Breast epithelium (tissue), 3 donors: ENCODE results near the gene QTRT2.

Experiments
- POLR2A ChIP-seq: fragments of 450-650 bp; IDR thresholded peaks from one replicate; pipeline ENCODE4 v1.6.1; 2016; ENCODE audit warnings: antibody characterized with exemption, mild to moderate bottlenecking, moderate library complexity
- POLR2AphosphoS5 ChIP-seq, 3 donors: sonication (generic); formaldehyde crosslinking; IDR thresholded peaks; one replicate each; pipeline ENCODE4 v1.6.1; 2017; ENCODE audit warnings: antibody characterized with exemption in 3 of 3
- TF ChIP-seq, protein P1 (sequence below), 3 donors: fragments of 450-650 bp; IDR thresholded peaks; one replicate each; pipeline ENCODE4 v1.5.1; 2016 to 2017; ENCODE audit warnings: antibody characterized with exemption in 3 of 3, mild to moderate bottlenecking in 3 of 3, moderate library complexity in 3 of 3

- TF ChIP-seq, protein P1, sequence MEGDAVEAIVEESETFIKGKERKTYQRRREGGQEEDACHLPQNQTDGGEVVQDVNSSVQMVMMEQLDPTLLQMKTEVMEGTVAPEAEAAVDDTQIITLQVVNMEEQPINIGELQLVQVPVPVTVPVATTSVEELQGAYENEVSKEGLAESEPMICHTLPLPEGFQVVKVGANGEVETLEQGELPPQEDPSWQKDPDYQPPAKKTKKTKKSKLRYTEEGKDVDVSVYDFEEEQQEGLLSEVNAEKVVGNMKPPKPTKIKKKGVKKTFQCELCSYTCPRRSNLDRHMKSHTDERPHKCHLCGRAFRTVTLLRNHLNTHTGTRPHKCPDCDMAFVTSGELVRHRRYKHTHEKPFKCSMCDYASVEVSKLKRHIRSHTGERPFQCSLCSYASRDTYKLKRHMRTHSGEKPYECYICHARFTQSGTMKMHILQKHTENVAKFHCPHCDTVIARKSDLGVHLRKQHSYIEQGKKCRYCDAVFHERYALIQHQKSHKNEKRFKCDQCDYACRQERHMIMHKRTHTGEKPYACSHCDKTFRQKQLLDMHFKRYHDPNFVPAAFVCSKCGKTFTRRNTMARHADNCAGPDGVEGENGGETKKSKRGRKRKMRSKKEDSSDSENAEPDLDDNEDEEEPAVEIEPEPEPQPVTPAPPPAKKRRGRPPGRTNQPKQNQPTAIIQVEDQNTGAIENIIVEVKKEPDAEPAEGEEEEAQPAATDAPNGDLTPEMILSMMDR (IDR thresholded peaks at IDR 0.05), result no peak
- TF ChIP-seq POLR2A, result no peak
- TF ChIP-seq POLR2AphosphoS5 (IDR thresholded peaks at IDR 0.05), result no peak
Observed at GRCh38 chr3:114128826-114129225, 72.3 kb downstream of the QTRT2 start.
